Tibial nerve (tissue), 3 donors: Measurements from ENCODE around the gene OR10R2.

Source experiments
- CTCF ChIP-seq, 5 experiments: fragments of 200-600 bp in 3 of 5; fragments of 450-650 bp in 2 of 5; sonication (generic) in 3 of 5; IDR thresholded peaks; one replicate each; pipeline ENCODE4 v1.5.1; 2016 to 2019; ENCODE audit warnings: antibody characterized with exemption in 5 of 5, mild to moderate bottlenecking in 3 of 5, moderate library complexity in 2 of 5
- POLR2A ChIP-seq, 2 donors: fragments of 450-650 bp; IDR thresholded peaks; one replicate each; pipeline ENCODE4 v1.6.1; 2017; ENCODE audit warnings: antibody characterized with exemption in 2 of 2, mild to moderate bottlenecking in 2 of 2, moderate library complexity in 2 of 2

- no peak for TF ChIP-seq CTCF (IDR thresholded peaks at IDR 0.05)
- no peak for TF ChIP-seq POLR2A (IDR thresholded peaks at IDR 0.05)
These were observed 49.1 kb downstream of the OR10R2 start for GRCh38 chr1:158520955-158521665.
